Bone marrow (tissue), 2 donors: Measurements from ENCODE around the gene SBNO2.

ENCODE experiments used
- DNase-seq, 2 donors: peaks; one replicate each; lab custom pipeline; 2025; lab: John Stamatoyannopoulos, UW

SBNO2 gene

DNA sequence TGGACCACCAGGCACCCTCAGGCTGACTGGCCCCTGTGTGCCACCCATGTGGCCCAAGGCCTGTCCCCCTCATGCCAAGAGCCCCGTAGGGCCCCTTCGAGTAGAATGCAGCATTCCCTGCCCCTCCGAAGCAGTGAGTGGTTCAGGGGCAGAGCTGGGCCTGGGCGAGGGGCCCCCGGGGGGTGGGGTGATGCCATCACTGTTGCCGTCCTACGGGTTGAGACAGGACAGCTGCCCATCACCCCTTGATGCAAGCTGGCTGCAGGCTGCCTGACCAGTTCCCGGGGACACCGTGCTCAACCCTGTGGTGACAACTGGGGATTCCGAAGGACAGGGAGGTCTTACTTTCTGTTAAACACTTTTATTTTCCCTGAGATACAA is 4.7 kb downstream of the SBNO2 start:
- DNase-seq = no peak

DNA sequence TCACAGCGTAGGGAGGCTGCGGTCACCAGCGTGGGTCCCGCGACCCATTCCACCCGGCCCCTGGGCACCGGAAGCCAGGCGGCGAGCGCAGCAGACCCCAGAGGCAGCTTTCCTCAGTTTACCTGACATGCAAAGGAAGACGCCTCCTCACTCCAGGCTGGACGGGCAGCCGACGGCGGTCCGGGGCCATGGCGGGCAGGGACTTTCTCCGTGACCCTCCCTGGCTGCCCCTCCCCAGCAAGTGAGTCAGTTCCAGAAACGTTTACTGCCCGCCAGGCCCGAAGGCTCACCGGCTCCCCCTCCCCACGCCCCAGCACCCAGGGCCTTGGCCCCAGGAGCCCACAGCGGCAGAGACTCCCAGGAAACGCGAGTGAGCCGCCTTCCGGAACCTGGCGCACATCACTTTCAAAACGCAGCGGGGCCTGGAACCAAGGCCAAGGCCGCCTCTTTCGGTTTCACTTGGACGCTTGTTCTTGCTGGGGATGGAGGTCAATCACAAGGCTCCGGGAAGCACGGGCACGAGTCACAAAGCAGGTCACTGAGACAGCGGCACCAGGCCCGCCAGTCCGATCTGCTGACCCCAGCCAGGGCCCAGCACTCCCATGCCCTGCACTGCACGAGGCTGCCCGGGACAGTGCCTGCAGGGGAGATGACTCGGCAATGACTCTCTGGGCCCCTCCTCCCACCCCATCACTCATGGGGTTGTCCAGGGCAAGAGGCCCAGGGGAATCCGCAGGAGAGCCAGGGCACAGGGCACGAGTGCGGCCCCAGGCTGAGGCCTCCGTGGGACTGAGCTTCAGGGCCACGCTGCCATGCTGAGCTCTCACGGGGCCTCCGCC is 5.3 kb downstream of the SBNO2 start:
- no peak for DNase-seq

DNA sequence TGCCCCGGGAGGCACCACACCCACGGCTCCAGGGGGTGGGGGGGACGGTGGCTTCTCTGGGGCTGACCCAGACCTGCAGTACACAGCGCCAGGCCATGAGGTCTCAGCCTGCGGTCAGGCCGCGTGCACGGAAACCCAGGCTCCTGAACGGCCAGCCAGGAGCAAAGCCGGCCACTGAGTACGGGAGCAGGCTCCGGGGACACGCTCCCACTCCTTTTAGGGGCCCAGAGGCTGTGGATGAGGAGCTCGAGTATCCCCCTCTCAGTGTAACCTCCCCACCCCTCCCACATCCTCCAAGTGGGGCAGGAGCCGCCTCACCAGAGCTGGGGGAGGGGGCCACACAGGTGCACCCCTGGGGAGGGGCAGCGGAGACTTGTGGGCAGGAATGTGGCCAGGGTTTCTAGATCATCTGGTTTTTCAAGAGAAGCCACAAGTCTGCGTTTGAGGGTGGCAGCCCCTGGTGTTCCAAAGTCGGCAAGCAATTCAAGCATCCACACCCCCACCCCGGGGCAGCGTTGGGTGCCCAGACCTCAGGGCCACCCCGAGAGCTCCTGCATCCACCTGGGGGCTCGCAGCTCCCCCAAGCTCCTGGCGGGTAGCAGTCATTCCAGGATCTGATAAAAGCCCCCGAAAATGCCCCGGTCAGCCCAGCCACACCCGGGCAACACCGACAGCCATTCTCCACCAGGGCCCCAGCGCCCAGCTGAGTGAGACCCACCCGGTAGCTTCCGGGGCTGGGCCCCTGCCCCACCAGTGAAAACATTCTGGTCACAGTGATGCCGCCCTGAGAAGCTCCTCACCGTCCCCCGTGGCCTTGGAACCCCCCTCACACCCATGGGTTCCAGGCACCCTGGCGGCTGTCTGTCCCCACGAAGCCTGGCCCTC is 6.1 kb downstream of the SBNO2 start:
- no peak for DNase-seq

DNA sequence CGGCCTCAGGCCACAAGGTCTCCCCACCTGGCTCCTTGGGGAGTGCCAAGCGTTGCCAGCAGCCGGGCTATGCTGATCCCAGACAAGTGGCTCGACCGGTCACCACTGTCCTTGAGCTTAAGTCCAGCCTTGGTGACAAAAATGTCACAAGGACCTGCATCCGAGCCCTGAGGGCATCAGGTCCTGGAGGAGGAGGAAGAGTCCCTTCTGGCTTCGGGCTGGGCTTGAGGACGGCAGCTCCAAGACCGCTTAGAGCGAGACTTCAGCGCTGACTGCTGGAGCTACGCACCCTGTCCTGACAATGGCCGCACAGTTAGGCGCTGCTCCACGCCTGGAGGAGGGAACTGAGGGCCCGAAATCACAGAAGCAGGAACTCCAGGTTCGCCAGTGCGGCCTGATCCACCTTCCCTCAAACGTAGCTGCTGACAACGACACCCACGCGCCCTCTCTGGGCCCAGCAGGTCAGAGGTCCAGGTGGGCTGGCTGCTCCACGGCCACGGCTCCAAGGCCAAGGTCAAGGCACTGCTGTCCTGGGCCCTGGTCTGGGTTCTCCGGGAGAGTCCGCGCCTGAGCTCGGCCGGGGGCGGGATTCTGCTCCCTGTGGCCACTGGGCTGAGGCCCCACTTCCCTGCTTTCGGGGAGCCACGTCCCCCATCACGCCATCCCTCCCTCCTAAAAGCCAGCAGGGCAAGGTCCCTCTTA is 7.0 kb downstream of the SBNO2 start:
- DNase-seq = no peak

DNA sequence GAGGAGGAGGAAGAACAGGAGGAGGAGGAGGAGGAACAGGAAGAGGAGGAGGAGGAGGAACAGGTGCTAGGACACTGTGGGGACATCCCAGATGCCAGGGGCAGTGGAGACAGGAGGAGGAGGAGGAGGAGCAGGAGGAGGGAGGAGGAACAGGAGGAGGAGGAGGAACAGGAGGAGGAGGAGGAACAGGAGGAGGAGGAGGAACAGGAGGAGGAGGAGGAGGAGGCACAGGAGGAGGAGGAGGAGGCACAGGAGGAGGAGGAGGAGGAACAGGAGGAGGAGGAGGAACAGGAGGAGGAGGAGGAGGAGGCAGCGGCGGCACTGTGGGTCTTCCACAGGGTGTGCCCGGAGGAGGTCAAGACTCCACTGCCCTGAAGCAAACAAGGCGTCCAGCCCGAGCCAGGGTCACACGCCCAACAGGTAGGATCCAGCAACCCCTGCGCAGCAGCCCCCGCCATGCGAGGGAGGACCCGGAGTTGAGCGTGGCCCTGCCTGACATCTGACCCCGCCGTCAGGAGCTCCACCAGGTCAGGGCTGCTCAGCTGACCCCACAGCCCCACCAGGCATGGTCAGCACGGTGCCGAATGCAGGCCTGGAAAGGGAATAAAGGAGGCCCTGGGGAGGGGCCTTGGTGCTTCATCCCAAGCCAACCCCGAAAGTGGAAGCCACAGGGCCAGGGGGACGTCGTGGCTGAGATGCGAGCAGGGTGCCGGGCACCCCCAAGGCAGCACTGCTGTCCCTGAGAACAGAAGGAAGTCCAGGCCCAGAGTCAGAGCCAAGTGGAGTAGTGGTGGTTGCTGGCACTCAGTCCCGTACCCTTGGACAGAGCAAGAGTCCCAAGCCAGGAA is 9.2 kb downstream of the SBNO2 start:
- DNase-seq = no peak

DNA sequence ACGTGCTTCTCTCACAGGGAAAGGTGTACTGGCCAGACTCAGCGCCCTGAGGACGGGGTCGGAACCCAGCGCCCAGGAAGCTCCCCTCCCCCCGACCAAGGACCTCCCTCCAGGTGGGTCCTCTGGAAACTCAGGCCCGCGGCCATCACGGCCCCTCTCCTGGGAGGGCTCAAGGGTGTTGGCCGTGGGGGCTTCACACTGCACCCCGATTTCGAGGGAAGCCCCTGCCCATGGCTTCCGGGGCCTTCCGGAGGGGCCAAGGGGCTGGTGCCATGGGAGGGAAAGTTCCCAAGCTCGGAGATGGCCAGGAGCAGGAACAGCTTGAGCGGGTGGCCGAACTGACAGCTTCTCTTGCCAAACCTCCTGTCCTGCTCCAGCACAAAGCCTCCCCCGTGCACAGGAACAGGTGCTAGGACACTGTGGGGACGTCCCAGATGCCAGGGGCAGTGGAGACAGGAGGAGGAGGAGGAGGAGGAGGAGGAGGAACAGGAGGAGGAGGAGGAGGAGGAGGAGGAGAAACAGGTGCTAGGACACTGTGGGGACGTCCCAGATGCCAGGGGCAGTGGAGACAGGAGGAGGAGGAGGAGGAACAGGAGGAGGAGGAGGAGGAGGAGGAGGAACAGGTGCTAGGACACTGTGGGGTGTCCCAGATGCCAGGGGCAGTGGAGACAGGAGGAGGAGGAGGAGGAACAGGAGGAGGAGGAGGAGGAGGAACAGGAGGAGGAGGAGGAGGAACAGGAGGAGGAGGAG is 10.0 kb downstream of the SBNO2 start:
- no peak for DNase-seq

DNA sequence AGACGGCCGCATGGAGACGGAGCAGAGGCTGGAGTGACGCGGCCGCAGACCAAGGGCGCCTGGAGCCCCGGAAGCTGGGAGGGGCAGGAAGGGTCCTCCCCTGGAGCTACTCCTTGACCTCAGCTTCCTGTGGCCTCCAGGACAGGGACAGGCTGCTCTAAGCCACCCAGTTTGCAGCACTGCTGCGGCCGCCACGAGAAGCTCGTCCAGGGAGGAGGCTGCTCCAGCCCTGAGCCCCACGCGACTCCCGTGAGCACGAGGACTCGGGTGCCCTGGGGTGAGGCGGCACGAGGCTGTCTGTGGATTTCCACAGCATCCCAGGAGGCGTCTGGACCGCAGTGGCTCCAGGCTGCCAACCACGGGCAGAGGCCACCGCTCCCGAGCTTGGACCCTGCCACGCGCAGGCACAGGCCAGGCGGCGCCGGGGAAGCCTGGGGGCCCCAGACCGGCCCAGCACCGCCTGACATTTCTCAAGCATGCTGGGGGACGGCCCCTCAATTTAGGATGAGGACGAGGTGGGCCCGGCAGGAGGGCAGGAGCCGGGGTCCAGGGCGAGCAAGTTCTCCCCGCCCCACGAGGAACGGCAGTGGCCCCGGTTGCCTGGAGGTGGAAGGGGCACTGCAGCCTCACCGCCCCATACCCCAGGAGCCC is 10.7 kb downstream of the SBNO2 start:
- DNase-seq = no peak

DNA sequence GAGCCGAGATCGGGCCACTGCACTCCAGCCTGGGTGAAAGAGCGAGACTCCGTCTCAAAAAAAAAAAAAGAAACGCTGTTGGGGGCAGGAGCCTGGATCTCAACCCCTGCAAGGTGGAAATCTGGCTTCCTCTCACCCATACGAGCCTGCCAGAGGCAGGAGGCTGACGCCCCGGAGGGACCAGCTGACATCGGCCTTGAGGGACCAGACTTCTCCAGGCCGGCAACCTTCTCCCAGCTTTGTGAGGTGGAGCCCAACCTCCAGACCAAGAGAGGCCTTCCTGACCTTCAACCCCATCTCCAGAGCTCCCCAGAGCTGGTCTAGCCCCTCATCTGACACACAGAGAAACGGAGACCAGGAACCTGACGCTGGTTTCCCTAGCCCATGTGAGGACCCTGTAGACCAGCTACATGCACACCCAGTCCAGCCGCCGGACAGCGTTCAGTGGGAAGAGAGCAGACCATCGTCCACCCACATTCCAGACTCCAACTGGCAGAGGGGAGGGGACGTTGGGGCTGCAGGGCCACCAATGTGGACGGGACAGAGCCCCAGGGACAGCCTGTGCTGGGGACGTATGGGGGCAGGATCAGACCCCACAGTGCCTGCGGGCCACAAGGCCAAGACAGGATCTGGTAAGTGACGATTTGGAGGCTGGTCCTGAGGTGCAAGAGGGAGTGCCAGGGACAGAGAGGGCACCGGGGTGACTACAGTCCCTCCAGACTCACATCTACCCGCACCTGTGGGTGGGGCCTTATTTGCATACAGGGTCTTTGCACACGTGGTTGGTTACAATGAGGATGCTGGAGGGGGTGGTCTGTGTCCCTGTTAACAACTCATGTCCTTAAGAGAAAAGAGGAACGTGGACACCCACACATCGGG is 11.4 kb downstream of the SBNO2 start:
- DNase-seq = no peak

DNA sequence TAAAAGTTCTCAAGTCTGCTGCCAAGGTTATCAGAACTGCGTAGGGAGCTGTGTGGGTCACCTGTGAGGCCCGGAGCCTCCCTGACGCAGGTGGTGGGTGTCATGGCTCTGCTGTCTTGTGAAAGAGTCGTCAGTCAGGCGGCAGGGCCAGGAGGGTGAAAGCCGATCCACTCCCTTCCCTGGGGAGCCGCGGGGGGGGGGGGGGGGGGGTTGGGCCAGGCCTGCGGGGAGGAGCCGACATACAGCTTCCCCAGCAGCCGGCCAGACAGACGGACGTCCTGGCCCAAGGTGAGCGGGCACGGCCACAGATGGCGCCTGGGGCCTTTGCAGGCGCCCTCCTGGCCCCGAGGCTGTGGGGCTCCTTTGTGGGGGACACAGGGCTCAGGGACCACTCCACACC is 12.4 kb downstream of the SBNO2 start:
- no peak for DNase-seq

DNA sequence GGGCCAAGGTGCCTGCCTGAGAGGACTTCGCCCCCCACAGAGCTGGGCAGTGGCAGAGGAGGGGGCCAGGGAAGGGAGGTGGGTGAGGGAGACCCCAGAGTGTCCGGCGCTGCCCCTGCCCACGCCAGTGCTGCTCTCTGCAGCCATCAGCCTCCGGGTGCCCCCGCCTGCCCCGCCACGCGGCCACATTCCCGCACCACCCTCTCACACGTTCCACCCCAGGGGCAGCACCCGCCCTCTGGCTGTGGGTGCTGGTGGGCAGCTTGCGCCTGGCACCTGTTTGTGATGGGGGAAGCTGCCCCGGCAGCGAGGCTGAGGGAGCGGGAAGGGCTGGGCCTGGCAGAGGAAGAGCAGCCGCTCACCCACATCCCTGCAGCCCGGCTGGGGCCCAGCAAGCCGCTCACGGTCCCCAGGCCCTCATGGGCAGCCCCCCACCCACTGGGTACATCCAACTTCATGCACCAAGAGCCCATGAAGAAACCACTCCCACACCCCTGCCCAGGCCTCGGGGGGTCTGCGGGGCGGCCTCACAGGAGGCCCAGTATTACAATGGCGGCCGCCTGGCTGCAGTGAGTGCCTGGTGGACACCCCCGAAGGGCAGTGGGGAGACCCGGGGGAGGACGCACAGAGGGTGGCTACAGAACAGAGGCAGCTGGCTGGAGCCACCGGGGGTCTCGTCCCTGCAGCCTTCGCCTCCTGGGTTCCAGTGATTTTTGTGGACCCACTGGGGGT is 14.0 kb downstream of the SBNO2 start:
- no peak for DNase-seq

DNA sequence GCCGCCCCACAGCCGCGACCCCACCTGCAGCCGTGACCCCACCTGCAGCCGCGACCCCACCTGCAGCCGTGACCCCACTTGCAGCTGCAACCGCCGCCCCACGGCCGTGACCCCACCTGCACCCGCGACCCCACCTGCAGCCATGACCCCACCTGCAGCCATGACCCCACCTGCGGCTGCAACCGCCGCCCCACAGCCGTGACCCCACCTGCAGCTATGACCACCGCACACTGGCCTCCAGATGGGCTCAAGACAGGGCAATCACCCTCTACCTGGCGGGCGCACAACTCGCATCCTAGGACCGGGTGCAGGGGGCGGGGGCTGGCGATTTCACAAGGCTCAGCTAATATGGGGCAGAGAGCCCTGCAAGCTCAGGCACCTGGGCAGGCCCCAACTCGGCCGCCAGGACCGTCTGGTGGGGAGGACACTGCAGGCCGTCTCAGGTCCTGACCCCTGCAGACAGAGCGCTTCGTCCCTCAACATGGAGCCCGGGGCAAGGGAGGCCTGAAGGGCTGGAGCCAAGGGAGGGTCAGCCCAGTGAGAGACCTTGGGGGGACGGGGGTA is 15.1 kb downstream of the SBNO2 start:
- no peak for DNase-seq

DNA sequence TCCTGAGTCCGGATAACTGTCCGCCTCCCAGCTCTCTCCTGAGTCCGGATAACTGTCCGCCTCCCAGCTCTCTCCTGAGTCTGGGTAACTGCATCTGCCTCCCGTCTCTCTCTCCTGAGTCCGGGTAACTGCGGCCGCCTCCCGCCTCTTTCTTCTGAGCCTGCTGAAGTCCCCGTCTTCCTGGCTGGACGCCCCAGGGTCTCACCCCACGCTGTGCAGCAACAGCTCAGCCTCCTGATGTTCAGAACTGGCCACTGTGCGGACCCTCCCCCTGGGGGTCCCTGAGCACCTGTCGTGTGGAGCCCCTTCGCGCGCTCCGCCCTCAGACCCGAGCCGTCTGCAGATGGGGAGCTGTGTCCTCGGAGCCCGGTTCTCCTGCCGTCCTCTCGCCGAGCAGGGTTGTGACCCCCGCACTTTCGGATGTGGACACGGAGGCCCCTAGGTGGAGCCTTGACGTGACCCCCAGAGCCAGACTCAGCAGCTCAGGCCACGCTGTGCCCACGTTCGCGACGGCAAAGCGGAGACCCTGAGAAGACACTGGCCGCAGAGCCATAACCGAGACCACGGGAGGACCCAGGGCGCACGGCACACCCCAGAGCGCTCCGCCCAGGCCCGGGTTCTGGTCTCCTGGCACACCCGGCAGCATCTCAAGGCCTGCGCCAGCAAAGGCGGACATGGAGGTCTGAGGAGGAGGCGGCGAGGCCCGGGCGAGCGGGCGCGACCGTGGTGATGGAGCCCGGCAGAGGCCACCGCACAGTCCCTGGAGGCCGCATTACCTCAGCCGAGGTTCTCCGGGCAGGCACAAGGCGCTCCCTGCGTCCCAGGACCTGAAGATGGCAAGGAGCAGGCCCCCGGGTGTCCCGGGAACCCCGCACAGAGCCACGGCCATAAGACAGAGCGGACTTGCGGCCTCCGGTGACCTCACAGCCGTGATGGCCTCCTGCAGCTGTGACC is 15.9 kb downstream of the SBNO2 start:
- no peak for DNase-seq

DNA sequence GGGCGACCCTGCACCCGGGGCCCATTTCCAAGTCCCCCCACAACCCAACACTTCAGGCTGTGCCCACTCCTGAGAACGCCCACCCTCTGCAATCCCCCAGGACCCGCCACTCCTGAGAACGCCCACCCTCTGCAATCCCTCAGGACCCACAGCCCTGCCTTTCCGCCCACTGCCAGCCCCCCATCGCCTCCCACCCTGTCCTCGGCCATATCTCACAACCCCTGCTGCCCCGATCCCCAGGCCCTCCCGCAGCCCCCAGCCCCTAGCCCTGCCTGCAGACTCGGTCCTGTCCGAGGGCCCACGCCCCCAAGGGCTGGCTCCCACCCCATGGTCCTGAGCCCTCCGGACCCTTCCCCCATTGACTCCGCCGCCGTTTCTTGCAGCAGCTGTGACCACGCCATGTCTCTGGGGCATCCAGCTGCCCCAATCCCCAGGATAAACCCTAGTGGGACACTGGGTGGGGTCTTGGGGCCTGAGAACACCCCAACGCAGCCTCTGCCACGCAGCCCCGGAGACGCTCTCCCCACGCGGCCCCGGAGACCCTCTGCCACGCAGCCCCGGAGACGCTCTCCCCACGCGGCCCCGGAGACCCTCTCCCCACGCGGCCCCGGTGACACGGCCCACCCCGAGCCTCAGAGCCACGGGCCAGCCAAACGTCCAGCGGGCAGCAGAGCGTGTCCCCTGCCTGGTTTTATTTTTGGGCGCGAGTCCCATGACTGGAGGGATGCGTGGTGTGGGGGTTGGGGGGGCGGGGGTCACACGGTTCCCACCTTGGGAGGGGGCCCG is 17.0 kb downstream of the SBNO2 start:
- DNase-seq = no peak

DNA sequence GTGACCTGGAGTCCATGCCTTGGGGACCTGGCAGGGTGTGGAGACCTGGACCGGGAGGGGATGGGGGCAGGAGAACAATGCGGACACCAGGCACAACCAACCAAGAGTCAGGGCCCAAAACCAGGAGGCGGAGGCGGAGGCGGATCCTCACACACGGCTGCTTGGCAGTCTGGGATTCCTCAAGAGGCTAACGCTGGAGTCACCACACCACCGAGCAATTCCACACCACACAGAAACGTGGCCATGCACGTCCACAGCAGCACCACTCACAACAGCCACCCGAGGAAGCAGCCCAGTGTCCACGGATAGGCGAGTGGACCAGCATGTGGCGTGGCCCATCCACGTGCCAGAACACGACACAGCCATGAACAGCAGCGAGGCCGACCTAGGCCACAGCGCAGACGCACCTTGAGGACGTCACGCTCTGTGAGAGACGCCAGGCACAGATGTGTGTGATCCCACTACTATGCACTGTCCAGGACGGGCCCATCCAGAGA is 17.7 kb downstream of the SBNO2 start:
- DNase-seq = no peak

DNA sequence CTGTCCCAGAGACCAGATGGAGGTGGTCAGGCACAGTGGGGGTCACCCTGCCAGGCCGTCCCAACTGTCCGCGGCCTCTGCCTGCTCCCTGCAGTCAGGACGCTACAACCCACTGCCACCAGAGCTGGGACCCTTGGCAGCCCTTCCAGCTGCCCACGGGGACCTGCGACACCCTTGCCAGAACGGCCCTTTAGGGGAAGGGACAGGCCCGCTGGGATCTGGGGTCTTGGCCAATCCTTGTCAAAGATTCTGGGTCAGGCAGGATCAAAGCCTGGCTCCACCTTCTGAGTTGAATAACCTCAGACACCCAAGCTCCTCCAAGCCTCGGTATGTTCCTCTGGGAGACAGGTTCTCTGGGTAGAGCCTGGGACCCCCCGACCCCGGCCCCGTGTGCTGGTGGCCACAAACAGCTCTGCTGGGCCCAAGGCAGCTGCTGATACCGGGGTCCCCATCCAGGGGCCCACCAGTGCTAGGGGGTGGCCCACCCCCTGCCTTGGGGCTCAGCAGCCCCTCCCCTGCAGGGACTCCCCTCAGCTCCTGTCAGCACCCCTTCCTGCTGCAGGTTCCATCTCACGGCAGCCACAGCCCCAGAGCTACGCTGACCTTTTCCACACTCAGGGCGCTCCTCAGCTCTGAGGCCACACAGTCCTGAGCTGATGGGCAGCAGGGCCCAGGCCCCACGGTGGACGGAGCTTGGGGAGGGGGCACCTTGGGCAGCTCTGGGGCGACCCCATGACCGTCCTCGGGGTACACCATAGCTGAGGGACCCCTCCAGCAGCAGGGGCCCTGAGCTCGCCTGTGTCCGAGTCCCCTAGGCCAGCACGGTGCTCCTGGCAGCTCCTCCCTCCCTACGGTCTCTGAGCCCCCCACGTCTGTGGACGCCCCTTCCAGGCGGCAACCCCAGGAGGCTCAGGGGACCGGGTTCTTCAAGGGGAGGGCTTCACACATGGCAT is 18.4 kb downstream of the SBNO2 start:
- no peak for DNase-seq
